H1 (cell line): ENCODE data around the gene RPLP2. TPM values are rescaled to one million over a fixed set of nuclear protein-coding genes. Genes with fewer than 3 reads are reported as not detected.

Experiments
- HDAC6 ChIP-seq: IDR thresholded peaks from one replicate; pipeline ENCODE4 v1.7.1; 2012; ENCODE audit warnings: low read depth, mild to moderate bottlenecking, inconsistent platforms, low read length, moderate library complexity
- polyA plus RNA-seq, 7 experiments: library from polyadenylated mRNA; depleted of rRNA in 3 of 7; stranded (reverse) in 5 of 7; unstranded in 2 of 7; fragments of >200 nt in 5 of 7; fragments of 200-250 nt in 2 of 7; gene quantifications; 1 replicate in 5 of 7; 2 replicates in 1 of 7; 4 replicates in 1 of 7; pipeline versions ENCODE4 v1.2.1 to v1.2.3, GENCODE V29; 2011 to 2013; ENCODE audit warnings: missing spikeins in 2 of 7, mixed read lengths in 2 of 7
- total RNA-seq: library from RNA; stranded (reverse); fragmentation: NEBNext Ultra II Directional; extraction: Animal tissue kit (Norgen Biotek cat#: 25700); gene quantifications from 2 replicates; pipeline ENCODE4 v1.2.1, GENCODE V29; 2021

RPLP2 gene
- total and polyA plus RNA-seq, 2 of the 8 experiments (the other 6 are each of a cell fraction or from before 2014, with no cell fraction given), result 1,789 to 2,106 TPM

- no peak for TF ChIP-seq HDAC6
- TF ChIP-seq, all 59 proteins: peak for 0
These were observed 18.9 kb downstream of the RPLP2 start (continued) for GRCh38 chr11:828506-829175.
